ENCODE results near the gene MOV10L1. TPM values are rescaled to one million over a fixed set of nuclear protein-coding genes. Genes with fewer than 3 reads are reported as not detected.

MOV10L1 gene
- total RNA-seq, 2 experiments from 2014 or later = not detected

DNA sequence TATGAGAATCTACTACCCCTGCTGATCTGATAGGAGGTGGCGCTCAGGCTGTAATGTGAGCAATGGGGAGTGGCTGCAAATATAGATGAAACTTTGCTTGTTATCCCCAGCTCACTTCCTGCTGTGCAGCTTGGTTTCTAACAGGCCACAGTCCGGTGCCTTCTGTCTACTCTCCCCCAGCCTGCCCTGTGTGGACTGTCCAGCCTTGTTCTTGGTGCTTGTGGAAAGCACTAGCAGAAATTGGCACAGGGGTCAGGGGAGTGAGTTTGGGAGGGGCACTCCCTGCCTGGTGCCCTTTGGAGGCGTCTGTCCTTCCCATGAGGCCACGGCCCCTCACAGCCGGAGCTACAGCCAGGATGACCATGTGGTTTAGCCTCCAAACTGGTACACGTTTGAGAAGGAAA, 14.3 kb downstream of the MOV10L1 start:
- Mint-ChIP-seq H3K27ac (no peak overlapping the region), H3K27me3 (peaks cover 9% of the 10 kb centered on the region), H3K4me1 (ENCODE audit: low read depth) (peaks cover 7% of the 10 kb centered on the region), H3K36me3 (ENCODE audit: low read depth) (no peaks in the 10 kb centered on the region), H3K4me3 (no peak overlapping the region), H3K9me3 (no peaks in the 10 kb centered on the region)
- ChIA-PET POLR2A (no interaction called here), CTCF (no interaction called here)
- Histone ChIP-seq H3K9me3 (ENCODE audit: control insufficient read depth in 1 of 2, insufficient read depth in 1 of 2, low read length in 2 of 2) (no peaks in the 10 kb centered on the region), H3K27me3 (ENCODE audit: control insufficient read depth in 1 of 2, insufficient read depth in 2 of 2, low read length in 2 of 2) (peaks cover 0 to 2% of the 10 kb centered on the region in 2 experiments), H3K27ac (ENCODE audit: low read depth in 1 of 2, low read length in 2 of 2) (no peak overlapping the region), H3K36me3 (ENCODE audit: insufficient read depth, low read length) (no peaks in the 10 kb centered on the region), H3K4me3 (ENCODE audit: low read length) (no peak overlapping the region), H3K4me1 (ENCODE audit: insufficient read depth, low read length) (peaks cover 4% of the 10 kb centered on the region)
- intact Hi-C loops (cut with DNase I, micrococcal nuclease) = no loop called here
- DNase-seq (no peak), ATAC-seq (ENCODE audit: poor library complexity) (no peak)
- TF ChIP-seq, protein P1, sequence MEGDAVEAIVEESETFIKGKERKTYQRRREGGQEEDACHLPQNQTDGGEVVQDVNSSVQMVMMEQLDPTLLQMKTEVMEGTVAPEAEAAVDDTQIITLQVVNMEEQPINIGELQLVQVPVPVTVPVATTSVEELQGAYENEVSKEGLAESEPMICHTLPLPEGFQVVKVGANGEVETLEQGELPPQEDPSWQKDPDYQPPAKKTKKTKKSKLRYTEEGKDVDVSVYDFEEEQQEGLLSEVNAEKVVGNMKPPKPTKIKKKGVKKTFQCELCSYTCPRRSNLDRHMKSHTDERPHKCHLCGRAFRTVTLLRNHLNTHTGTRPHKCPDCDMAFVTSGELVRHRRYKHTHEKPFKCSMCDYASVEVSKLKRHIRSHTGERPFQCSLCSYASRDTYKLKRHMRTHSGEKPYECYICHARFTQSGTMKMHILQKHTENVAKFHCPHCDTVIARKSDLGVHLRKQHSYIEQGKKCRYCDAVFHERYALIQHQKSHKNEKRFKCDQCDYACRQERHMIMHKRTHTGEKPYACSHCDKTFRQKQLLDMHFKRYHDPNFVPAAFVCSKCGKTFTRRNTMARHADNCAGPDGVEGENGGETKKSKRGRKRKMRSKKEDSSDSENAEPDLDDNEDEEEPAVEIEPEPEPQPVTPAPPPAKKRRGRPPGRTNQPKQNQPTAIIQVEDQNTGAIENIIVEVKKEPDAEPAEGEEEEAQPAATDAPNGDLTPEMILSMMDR (IDR thresholded peaks at IDR 0.05) = no peak

GRCh38 chr22:50105208-50106100, 15.6 kb downstream of the MOV10L1 start:
- peak overlapping the region; percentile 5 for H3K4me3 ChIP-seq (ENCODE audit: low read length)

DNA sequence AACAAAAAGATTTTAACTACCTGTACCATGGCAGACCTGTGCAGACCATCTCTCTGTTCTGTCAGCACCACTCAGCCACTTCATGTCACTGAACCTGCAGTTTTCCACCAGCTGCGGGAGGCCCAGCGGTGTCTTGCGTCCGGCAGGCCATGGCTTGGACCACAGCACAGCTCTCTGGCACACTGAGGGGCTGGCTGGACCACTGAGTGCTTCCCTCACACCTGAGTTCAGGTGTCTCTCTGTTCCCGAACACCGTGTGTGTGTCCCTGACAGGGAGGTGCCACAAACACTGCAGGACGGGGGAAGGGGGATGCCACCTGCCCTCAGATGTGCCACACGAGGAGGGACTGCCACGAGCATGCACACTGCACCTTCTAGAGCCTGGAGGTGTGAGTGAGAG, 17.7 kb downstream of the MOV10L1 start:
- Mint-ChIP-seq H3K9me3 (no peaks in the 10 kb centered on the region), H3K27me3 (peaks cover 12% of the 10 kb centered on the region), H3K36me3 (ENCODE audit: low read depth) (no peaks in the 10 kb centered on the region), H3K4me3 (no peak overlapping the region), H3K4me1 (ENCODE audit: low read depth) (peaks cover 7% of the 10 kb centered on the region), H3K27ac (no peak overlapping the region)
- ChIA-PET CTCF (interaction anchor here (0.8 kb wide), 1 partner anchor 10 kb away, joined by 3 read pairs; no protein-coding TSS in a partner anchor), POLR2A (no interaction called here)
- Histone ChIP-seq H3K4me3 (ENCODE audit: low read length) (no peak overlapping the region), H3K9me3 (ENCODE audit: control insufficient read depth in 1 of 2, insufficient read depth in 1 of 2, low read length in 2 of 2) (no peaks in the 10 kb centered on the region), H3K27ac (ENCODE audit: low read depth in 1 of 2, low read length in 2 of 2) (no peak overlapping the region), H3K4me1 (ENCODE audit: insufficient read depth, low read length) (peaks cover 13% of the 10 kb centered on the region), H3K36me3 (ENCODE audit: insufficient read depth, low read length) (no peaks in the 10 kb centered on the region), H3K27me3 (ENCODE audit: control insufficient read depth in 1 of 2, insufficient read depth in 2 of 2, low read length in 2 of 2) (peaks cover 0 to 4% of the 10 kb centered on the region in 2 experiments)
- TF ChIP-seq, protein P1 (IDR thresholded peaks at IDR 0.05) = no peak
- DNase-seq = no peak
- ATAC-seq (ENCODE audit: poor library complexity) = no peak
- intact Hi-C loops (cut with DNase I, micrococcal nuclease) = no loop called here

More at GRCh38 chr22:50105208-50106100, 15.6 kb downstream of the MOV10L1 start:
- Histone ChIP-seq H3K4me1 (ENCODE audit: insufficient read depth, low read length) (peaks cover 4% of the 10 kb centered on the region), H3K9me3 (ENCODE audit: control insufficient read depth in 1 of 2, insufficient read depth in 1 of 2, low read length in 2 of 2) (no peaks in the 10 kb centered on the region), H3K27ac (ENCODE audit: low read depth in 1 of 2, low read length in 2 of 2) (no peak overlapping the region), H3K36me3 (ENCODE audit: insufficient read depth, low read length) (no peaks in the 10 kb centered on the region), H3K27me3 (ENCODE audit: control insufficient read depth in 1 of 2, insufficient read depth in 2 of 2, low read length in 2 of 2) (peaks cover 0 to 2% of the 10 kb centered on the region in 2 experiments)
- Mint-ChIP-seq H3K4me1 (ENCODE audit: low read depth) (peaks cover 7% of the 10 kb centered on the region), H3K4me3 (no peak overlapping the region), H3K27me3 (peaks cover 3% of the 10 kb centered on the region), H3K27ac (no peak overlapping the region), H3K36me3 (ENCODE audit: low read depth) (no peaks in the 10 kb centered on the region), H3K9me3 (no peaks in the 10 kb centered on the region)
- ChIA-PET CTCF (no interaction called here), POLR2A (no interaction called here)
- peak in 4 of 14 experiments; percentile 24 to 37 (median 35) for DNase-seq
- TF ChIP-seq, protein P1 (IDR thresholded peaks at IDR 0.05) = no peak
- peak; percentile 43 for ATAC-seq (ENCODE audit: poor library complexity)
- intact Hi-C loops (cut with DNase I, micrococcal nuclease) = no loop called here
